Tibial artery (tissue), 4 donors: ENCODE measurements around the gene MYO9B.

Experiments
- DNase-seq, 2 donors: peaks; one replicate each; pipeline ENCODE4 v3.0.0-alpha.2; 2019
- H3K27ac ChIP-seq, 2 donors: fragments of 200-600 bp; sonication (generic) in 1 of 2; 1 replicate in 1 of 2; 2 replicates in 1 of 2; pipeline ENCODE4 v1.5.1; 2018 to 2019; ENCODE audit warnings: mild to moderate bottlenecking in 1 of 2
- H3K27me3 ChIP-seq, 2 donors: fragments of 200-600 bp; sonication (generic) in 1 of 2; one replicate each; pipeline versions ENCODE4 v1.5.1 to v1.6.0; 2016 to 2019
- H3K36me3 ChIP-seq, 3 donors: fragments of 200-600 bp; sonication (generic) in 2 of 3; one replicate each; pipeline ENCODE4 v1.5.1; 2016 to 2019; ENCODE audit warnings: mild to moderate bottlenecking in 2 of 3
- H3K4me1 ChIP-seq, 4 donors: fragments of 200-600 bp; sonication (generic) in 2 of 4; 1 replicate in 3 of 4; 2 replicates in 1 of 4; pipeline ENCODE4 v1.5.1; 2016 to 2019
- H3K4me3 ChIP-seq, 2 donors: fragments of 200-600 bp; sonication (generic) in 1 of 2; 1 replicate in 1 of 2; 2 replicates in 1 of 2; pipeline ENCODE4 v1.5.1; 2018 to 2019; ENCODE audit warnings: mild to moderate bottlenecking in 2 of 2
- H3K9me3 ChIP-seq, 3 donors: fragments of 200-600 bp; sonication (generic) in 1 of 3; one replicate each; pipeline ENCODE4 v1.5.1; 2016 to 2019
- intact Hi-C: fragments of 100-400 bp; cut with DNase I; formaldehyde crosslinking; loops from one replicate; pipeline ENCODE4 v1.15.0; 2023; ENCODE audit warnings: low total_unique reads
- TF ChIP-seq, protein P1 (sequence below), 2 experiments: fragments of 200-600 bp in 1 of 2; fragments of 450-650 bp in 1 of 2; IDR thresholded peaks; one replicate each; pipeline ENCODE4 v1.5.1; 2017 to 2019; ENCODE audit warnings: antibody characterized with exemption in 2 of 2, mild to moderate bottlenecking in 1 of 2, moderate library complexity in 1 of 2

MYO9B gene

DNA sequence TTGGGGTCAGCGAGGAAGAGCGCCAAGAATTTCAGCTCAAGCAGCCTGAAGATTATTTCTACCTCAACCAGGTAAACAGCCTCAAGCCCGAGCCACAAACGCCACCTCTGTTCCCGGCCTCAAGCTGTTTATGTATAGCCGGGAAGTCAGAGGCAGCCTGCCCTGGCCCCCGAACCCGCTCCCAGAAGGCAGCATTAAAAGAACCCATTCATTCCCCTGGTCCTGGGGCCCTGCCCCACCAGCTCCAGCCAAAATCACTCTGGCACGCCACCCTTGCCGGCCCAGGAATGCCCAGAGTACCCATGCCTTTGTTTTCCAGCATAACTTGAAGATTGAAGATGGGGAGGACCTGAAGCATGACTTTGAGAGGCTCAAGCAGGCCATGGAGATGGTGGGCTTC lies 78.4 kb downstream of the MYO9B start:
- Histone ChIP-seq H3K27me3 (no peaks in the 10 kb centered on the region), H3K9me3 (no peaks in the 10 kb centered on the region), H3K27ac (no peak overlapping the region), H3K4me1 (no peaks in the 10 kb centered on the region), H3K36me3 (peaks cover 61 to 94% (median 75%) of the 10 kb centered on the region in 3 donors), H3K4me3 (no peak overlapping the region)
- DNase-seq = no peak
- TF ChIP-seq, protein P1, sequence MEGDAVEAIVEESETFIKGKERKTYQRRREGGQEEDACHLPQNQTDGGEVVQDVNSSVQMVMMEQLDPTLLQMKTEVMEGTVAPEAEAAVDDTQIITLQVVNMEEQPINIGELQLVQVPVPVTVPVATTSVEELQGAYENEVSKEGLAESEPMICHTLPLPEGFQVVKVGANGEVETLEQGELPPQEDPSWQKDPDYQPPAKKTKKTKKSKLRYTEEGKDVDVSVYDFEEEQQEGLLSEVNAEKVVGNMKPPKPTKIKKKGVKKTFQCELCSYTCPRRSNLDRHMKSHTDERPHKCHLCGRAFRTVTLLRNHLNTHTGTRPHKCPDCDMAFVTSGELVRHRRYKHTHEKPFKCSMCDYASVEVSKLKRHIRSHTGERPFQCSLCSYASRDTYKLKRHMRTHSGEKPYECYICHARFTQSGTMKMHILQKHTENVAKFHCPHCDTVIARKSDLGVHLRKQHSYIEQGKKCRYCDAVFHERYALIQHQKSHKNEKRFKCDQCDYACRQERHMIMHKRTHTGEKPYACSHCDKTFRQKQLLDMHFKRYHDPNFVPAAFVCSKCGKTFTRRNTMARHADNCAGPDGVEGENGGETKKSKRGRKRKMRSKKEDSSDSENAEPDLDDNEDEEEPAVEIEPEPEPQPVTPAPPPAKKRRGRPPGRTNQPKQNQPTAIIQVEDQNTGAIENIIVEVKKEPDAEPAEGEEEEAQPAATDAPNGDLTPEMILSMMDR (IDR thresholded peaks at IDR 0.05) = no peak
- intact Hi-C loops = no loop called here

DNA sequence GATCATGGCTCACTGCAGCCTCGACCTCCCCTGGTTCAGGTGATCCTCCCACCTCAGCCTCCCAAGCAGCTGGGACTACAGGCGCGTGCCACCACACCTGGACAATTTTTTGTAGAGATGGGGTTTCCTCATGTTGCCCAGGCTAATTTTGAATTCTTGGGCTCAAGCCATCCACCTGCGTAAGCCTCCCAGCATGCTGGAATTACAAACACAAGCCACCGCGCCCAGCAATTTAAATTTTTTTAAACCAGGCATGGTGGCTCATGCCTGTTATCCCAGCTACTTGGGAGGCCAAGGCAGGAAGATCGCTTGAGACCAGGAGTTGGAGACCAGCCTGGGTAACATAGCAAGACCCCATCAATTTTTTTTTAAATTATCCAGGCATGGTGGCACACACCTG lies 79.7 kb downstream of the MYO9B start:
- TF ChIP-seq, protein P1 (IDR thresholded peaks at IDR 0.05) = no peak
- peaks cover 68 to 95% (median 80%) of the 10 kb centered on the region in 3 donors for H3K36me3 ChIP-seq
- no peak overlapping the region for H3K4me3 ChIP-seq
- no peaks in the 10 kb centered on the region for H3K4me1 ChIP-seq
- intact Hi-C loops = no loop called here
- DNase-seq = no peak
- no peaks in the 10 kb centered on the region for H3K27me3 ChIP-seq
- no peak overlapping the region for H3K27ac ChIP-seq
- no peaks in the 10 kb centered on the region for H3K9me3 ChIP-seq

DNA sequence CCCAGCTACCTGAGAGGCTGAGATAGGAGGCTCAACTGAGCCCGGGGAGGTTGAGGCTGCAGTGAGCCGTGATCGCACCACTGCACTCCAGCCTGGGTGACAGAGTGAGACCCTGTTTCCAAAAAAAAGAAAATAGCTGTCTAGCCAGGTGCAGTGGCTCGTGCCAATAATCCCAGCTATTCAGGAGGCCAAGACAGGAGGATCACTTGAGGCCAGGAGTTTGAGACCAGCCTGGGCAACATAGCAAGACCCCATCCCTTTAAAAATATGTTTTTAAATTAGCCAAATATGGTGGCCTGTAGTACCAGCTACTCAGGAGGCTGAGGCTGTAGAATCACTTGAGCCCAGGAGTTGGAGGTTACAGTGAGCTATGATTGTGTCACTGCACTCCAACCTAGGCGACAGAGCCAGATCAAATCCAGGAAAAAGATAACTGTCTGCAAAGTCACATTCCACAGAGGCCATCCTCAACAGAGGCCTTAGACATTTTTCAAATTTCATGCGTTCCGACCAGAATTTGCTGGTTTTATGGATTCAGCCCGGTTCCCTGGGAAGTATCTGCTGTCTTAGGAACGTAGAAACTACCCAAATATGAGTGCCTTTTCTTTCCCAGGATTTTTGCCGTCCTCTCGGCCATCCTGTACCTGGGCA lies 80.8 kb downstream of the MYO9B start:
- Histone ChIP-seq H3K27ac (no peak overlapping the region), H3K4me3 (no peak overlapping the region), H3K27me3 (no peaks in the 10 kb centered on the region), H3K4me1 (no peaks in the 10 kb centered on the region), H3K36me3 (peaks cover 80 to 100% (median 90%) of the 10 kb centered on the region in 3 donors), H3K9me3 (no peaks in the 10 kb centered on the region)
- intact Hi-C loops = no loop called here
- TF ChIP-seq, protein P1 (IDR thresholded peaks at IDR 0.05) = no peak
- DNase-seq = no peak

DNA sequence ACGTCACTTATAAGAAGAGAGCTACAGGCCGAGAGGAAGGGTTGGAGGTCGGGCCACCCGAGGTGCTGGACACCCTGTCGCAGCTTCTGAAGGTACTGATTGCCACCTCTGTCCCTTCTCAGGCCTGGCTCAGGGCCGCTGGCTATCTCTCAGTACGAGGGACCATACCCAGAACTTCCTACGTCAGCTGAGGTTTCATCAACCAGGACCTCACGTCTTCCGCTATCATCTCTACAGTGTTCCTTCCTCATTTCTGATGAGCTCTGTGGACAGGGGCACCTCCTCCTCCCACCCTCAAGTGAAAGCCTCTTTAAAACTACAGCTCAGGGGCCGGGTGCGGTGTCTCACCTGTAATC lies 81.3 kb downstream of the MYO9B start:
- TF ChIP-seq, protein P1 (IDR thresholded peaks at IDR 0.05) = no peak
- H3K27me3 ChIP-seq = no peaks in the 10 kb centered on the region
- H3K9me3 ChIP-seq = no peaks in the 10 kb centered on the region
- H3K27ac ChIP-seq = no peak overlapping the region
- H3K4me3 ChIP-seq = no peak overlapping the region
- H3K4me1 ChIP-seq = no peaks in the 10 kb centered on the region
- intact Hi-C loops = no loop called here
- peaks cover 84 to 100% (median 95%) of the 10 kb centered on the region in 3 donors for H3K36me3 ChIP-seq
- no peak for DNase-seq

DNA sequence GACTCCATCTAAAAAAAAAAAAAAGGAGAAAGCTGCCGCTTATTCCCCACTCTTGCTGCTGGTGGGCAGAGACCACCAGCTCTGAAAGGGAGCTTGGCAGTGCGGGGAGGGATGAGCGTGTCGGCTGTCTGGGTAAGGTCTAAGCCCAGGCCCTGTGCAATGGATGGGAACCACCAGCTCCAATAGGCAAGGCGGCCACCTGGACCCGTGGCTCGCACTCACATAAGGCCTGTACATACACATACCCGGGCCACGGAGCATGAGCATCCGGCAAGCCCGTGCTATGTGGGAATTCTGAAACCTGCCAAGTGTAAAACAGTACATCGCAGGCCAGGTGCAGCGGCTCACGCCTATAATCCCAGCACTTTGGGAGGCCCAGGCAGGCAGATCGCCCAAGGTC lies 83.0 kb downstream of the MYO9B start:
- Histone ChIP-seq H3K27me3 (no peaks in the 10 kb centered on the region), H3K27ac (no peak overlapping the region), H3K4me3 (no peak overlapping the region), H3K9me3 (no peaks in the 10 kb centered on the region), H3K36me3 (peaks cover 90 to 100% (median 97%) of the 10 kb centered on the region in 3 donors), H3K4me1 (no peaks in the 10 kb centered on the region)
- intact Hi-C loops = no loop called here
- TF ChIP-seq, protein P1 (IDR thresholded peaks at IDR 0.05) = no peak
- DNase-seq = no peak
